Type B pancreatic cell (in vitro differentiated cells): Measurements from ENCODE around the gene CEL. TPM values are rescaled to one million over a fixed set of nuclear protein-coding genes. Genes with fewer than 3 reads are reported as not detected.

ENCODE experiments used
- DNase-seq: peaks from one replicate; pipeline ENCODE4 v3.0.0; 2021; ENCODE audit warnings: mixed read lengths; ENCODE audit not compliant: unreplicated experiment; ENCODE audit errors: extremely low spot score
- H3K27ac Mint-ChIP-seq: 2 replicates; pipeline ENCODE4 v1.8.0; 2021; ENCODE audit warnings: mild to moderate bottlenecking, mixed read lengths
- H3K27me3 Mint-ChIP-seq: 2 replicates; pipeline ENCODE4 v1.8.0; 2021; ENCODE audit warnings: mixed read lengths
- H3K36me3 Mint-ChIP-seq: 2 replicates; pipeline ENCODE4 v1.8.0; 2021; ENCODE audit warnings: mixed read lengths
- H3K4me1 Mint-ChIP-seq: one replicate; pipeline ENCODE4 v1.8.0; 2021; ENCODE audit warnings: mixed read lengths; ENCODE audit not compliant: unreplicated experiment
- H3K4me3 Mint-ChIP-seq: 2 replicates; pipeline ENCODE4 v1.8.0; 2021; ENCODE audit warnings: mild to moderate bottlenecking, mixed read lengths
- H3K9me3 Mint-ChIP-seq: 2 replicates; pipeline ENCODE4 v1.8.0; 2021; ENCODE audit warnings: mixed read lengths
- CTCF ChIP-seq: fragments of 200-600 bp; sonication (generic); conservative IDR thresholded peaks from 2 replicates; pipeline ENCODE4 v1.5.0; 2021; ENCODE audit warnings: antibody characterized with exemption, mild to moderate bottlenecking
- total RNA-seq: library from RNA; stranded (reverse); gene quantifications from 2 replicates; pipeline ENCODE4 v1.2.1, GENCODE V29; 2021; ENCODE audit warnings: low replicate concordance

Gene CEL
- total RNA-seq, 1 donor from 2014 or later = 4.9 TPM

- no peak overlapping the region for H3K27ac Mint-ChIP-seq
- H3K27me3 Mint-ChIP-seq = no peaks in the 10 kb centered on the region
- DNase-seq = no peak
- no peak for TF ChIP-seq CTCF
- H3K36me3 Mint-ChIP-seq = peaks cover 3% of the 10 kb centered on the region
- no peak overlapping the region for H3K4me3 Mint-ChIP-seq
- H3K9me3 Mint-ChIP-seq = no peaks in the 10 kb centered on the region
- H3K4me1 Mint-ChIP-seq = peaks cover 11% of the 10 kb centered on the region
Observed at GRCh38 chr9:133111808-133112662, 50.3 kb downstream of the CEL start.

GRCh38 chr9:133112663-133113026 lies 50.9 kb downstream of the CEL start:
- no peak for TF ChIP-seq CTCF
- DNase-seq = no peak
- Mint-ChIP-seq H3K36me3 (peaks cover 2% of the 10 kb centered on the region), H3K27ac (no peak overlapping the region), H3K4me3 (no peak overlapping the region), H3K4me1 (peaks cover 14% of the 10 kb centered on the region), H3K27me3 (no peaks in the 10 kb centered on the region), H3K9me3 (no peaks in the 10 kb centered on the region)

- peak overlapping the region; percentile 72 for H3K27ac Mint-ChIP-seq
- DNase-seq = no peak
- peaks cover 17% of the 10 kb centered on the region for H3K4me1 Mint-ChIP-seq
- no peaks in the 10 kb centered on the region for H3K9me3 Mint-ChIP-seq
- no peaks in the 10 kb centered on the region for H3K36me3 Mint-ChIP-seq
- no peaks in the 10 kb centered on the region for H3K27me3 Mint-ChIP-seq
- no peak overlapping the region for H3K4me3 Mint-ChIP-seq
- TF ChIP-seq CTCF = no peak
Observed at GRCh38 chr9:133113163-133113948, 51.6 kb downstream of the CEL start.

GRCh38 chr9:133113949-133114885 lies 52.4 kb downstream of the CEL start:
- no peak for TF ChIP-seq CTCF
- Mint-ChIP-seq H3K36me3 (no peaks in the 10 kb centered on the region), H3K9me3 (no peaks in the 10 kb centered on the region), H3K27me3 (no peaks in the 10 kb centered on the region), H3K4me1 (peaks cover 26% of the 10 kb centered on the region), H3K4me3 (peak overlapping the region; percentile 34), H3K27ac (peak overlapping the region; percentile 81)
- DNase-seq = no peak

- Mint-ChIP-seq H3K9me3 (no peaks in the 10 kb centered on the region), H3K27ac (peak overlapping the region; percentile 81), H3K36me3 (no peaks in the 10 kb centered on the region), H3K4me3 (peak overlapping the region; percentile 34), H3K27me3 (no peaks in the 10 kb centered on the region), H3K4me1 (peaks cover 34% of the 10 kb centered on the region)
- no peak for TF ChIP-seq CTCF
- DNase-seq = no peak
Observed at GRCh38 chr9:133114886-133115603, 53.3 kb downstream of the CEL start.
